Colon (tissue), 2 donors: Measurements from ENCODE around the gene BEND2.

Experiments
- FAIRE-seq: peaks from 2 replicates; lab custom pipeline; 2012; peaks lifted over from hg19 to GRCh38; lab: Jason Lieb, UNC
- donor health status: control.
- donor health status: control.

Gene BEND2

GRCh38 chrX:18136816-18137215, 83.9 kb downstream of the BEND2 start:
- FAIRE-seq = no peak

GRCh38 chrX:18133605-18134004, 87.1 kb downstream of the BEND2 start:
- no peak for FAIRE-seq

GRCh38 chrX:18129690-18130089, 91.0 kb downstream of the BEND2 start:
- FAIRE-seq = no peak

GRCh38 chrX:18126971-18127370, 93.7 kb downstream of the BEND2 start:
- FAIRE-seq = no peak

GRCh38 chrX:18119856-18120255, 100.8 kb downstream of the BEND2 start:
- FAIRE-seq = no peak
